ENCODE data around the gene DNAL4. TPM values are rescaled to one million over a fixed set of nuclear protein-coding genes. Genes with fewer than 3 reads are reported as not detected.

Gene DNAL4
- total and polyA plus RNA-seq, 10 of the 15 experiments (the other 5 are each of a cell fraction or from before 2014, with no cell fraction given), result 0.35 to 8.5 (median 6.3) TPM; not detected in 1

DNA sequence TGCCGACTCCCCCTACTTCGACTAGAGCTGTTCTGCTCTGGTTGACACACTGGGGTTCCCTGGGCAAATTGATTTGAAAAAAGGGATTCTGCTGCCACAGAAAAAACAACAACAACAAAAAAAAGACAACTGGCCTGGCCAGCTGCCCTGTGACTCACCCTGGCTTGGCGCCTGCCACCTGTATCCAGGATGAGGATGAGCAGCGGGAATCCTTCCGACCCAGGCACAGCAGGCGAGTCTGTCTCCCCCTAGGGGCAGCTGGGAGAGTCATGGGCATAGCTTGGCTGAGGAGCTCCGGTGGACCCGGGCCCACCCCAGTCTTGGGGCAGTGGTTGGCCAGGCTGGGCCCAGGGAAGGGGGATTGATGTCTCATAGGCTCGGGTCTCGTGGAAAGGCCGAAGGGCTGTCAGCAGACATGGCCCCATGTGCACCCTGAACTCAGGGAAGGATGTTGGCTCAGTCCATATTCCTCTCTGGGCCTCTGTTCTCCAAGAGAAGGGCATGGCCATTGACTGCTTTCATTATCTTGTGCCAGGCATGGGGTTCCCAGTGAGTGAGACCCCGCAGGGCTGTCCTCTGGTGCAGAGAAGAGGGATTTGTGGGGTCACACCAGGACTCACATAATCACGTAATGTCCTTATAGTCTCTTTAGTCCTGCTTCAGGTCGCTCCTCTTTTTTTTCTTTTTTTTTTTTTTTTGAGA lies 27.7 kb downstream of the DNAL4 start (continued):
- peak; percentile 70 to 86 (median 71) for TF ChIP-seq CTCF (IDR thresholded peaks at IDR 0.05 in 2 of 3, conservative IDR thresholded peaks at IDR 0.05 in 1 of 3; ENCODE audit: control insufficient read depth in 2 of 3, extremely low read depth in 1 of 3, insufficient read depth in 1 of 3, low read depth in 3 of 3, low read length in 3 of 3)

DNA sequence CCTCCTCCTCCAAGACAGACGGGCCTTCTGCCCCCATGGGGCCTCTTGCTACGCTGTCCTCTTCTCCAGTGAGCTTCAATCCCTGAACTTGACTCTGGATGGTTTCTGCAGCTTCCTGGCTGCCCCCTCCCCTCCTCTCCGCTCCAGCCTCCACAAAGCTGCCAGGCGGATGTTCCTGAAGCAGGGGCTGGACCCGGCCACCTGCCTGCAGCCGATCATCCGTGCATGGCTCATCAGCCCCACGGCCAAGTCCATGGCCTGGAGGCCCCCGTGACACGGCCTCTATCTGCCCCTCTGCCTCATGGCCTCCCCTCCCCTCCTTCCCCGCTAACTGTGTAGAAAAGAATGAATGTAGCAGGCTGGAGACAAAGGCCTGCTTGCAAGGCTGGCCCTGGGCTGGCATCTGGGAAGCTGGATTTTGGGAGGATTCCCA lies 31.4 kb downstream of the DNAL4 start:
- intact Hi-C loops (cut with micrococcal nuclease; ENCODE audit: unreplicated experiment), result loop anchor here (10.0 kb wide), 2 partner anchors 362 to 552 kb away; partner anchors contain the start of gene RPL3
- WGBS (ENCODE audit: insufficient coverage, insufficient replicate concordance, low lambda C conversion rate, missing lambda C conversion rate), result 76% methylated on average over 10 of the region's 11 CpGs
- RAD21 ChIA-PET (ENCODE audit: unreplicated experiment), result no interaction called here

More for the DNA sequence above, 31.4 kb downstream of the DNAL4 start:
- ATAC-seq, result no peak
- FAIRE-seq, result no peak
- in situ Hi-C loops (cut with MboI), result loop anchor here (10.0 kb wide), 1 partner anchor 362 kb away; no protein-coding TSS in a partner anchor
- H3K4me3 ChIP-seq, result no peak overlapping the region
- no peak overlapping the region for H3K9ac ChIP-seq (ENCODE audit: control insufficient read depth, insufficient read depth, low read length)
- H3K4me1 ChIP-seq (ENCODE audit: control insufficient read depth, insufficient read depth, low read length), result peaks cover 18% of the 10 kb centered on the region
- TF ChIP-seq, protein P1, sequence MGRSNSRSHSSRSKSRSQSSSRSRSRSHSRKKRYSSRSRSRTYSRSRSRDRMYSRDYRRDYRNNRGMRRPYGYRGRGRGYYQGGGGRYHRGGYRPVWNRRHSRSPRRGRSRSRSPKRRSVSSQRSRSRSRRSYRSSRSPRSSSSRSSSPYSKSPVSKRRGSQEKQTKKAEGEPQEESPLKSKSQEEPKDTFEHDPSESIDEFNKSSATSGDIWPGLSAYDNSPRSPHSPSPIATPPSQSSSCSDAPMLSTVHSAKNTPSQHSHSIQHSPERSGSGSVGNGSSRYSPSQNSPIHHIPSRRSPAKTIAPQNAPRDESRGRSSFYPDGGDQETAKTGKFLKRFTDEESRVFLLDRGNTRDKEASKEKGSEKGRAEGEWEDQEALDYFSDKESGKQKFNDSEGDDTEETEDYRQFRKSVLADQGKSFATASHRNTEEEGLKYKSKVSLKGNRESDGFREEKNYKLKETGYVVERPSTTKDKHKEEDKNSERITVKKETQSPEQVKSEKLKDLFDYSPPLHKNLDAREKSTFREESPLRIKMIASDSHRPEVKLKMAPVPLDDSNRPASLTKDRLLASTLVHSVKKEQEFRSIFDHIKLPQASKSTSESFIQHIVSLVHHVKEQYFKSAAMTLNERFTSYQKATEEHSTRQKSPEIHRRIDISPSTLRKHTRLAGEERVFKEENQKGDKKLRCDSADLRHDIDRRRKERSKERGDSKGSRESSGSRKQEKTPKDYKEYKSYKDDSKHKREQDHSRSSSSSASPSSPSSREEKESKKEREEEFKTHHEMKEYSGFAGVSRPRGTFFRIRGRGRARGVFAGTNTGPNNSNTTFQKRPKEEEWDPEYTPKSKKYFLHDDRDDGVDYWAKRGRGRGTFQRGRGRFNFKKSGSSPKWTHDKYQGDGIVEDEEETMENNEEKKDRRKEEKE (IDR thresholded peaks at IDR 0.05), result no peak
- TF ChIP-seq POLR2AphosphoS5 (IDR thresholded peaks at IDR 0.05; ENCODE audit: low read length), result no peak
- TF ChIP-seq ZNF24 (IDR thresholded peaks at IDR 0.05), result no peak
- TF ChIP-seq, protein P2, sequence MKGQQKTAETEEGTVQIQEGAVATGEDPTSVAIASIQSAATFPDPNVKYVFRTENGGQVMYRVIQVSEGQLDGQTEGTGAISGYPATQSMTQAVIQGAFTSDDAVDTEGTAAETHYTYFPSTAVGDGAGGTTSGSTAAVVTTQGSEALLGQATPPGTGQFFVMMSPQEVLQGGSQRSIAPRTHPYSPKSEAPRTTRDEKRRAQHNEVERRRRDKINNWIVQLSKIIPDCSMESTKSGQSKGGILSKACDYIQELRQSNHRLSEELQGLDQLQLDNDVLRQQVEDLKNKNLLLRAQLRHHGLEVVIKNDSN (IDR thresholded peaks at IDR 0.05; ENCODE audit: borderline replicate concordance, extremely low read length, insufficient read depth, low read depth, low read length), result no peak
- no peak for TF ChIP-seq PAX5 (IDR thresholded peaks at IDR 0.05; ENCODE audit: borderline replicate concordance, low read depth, low read length)
- TF ChIP-seq SPI1 (IDR thresholded peaks at IDR 0.05; ENCODE audit: borderline replicate concordance, insufficient read depth, low read depth, low read length), result no peak
- no peaks in the 10 kb centered on the region for H3K79me2 ChIP-seq (ENCODE audit: control insufficient read depth, insufficient read depth, low read length)
- no peak overlapping the region for H3K4me2 ChIP-seq (ENCODE audit: control insufficient read depth, insufficient read depth)
- H3K36me3 ChIP-seq (ENCODE audit: control insufficient read depth in 2 of 2, insufficient read depth in 2 of 2, low read length in 1 of 2), result no peaks in the 10 kb centered on the region
- no peak overlapping the region for H3K27ac ChIP-seq (ENCODE audit: control insufficient read depth, insufficient read depth)
- BruUV-seq (replicated peaks), result no TSS peak
- SMC1A ChIA-PET (ENCODE audit: uncharacterized antibody, unreplicated experiment), result interaction anchor here (1.1 kb wide), 1 partner anchor 40 kb away, joined by 3 read pairs; no protein-coding TSS in a partner anchor
- CTCF ChIA-PET, result interaction anchor here (2.2 kb wide), 1 partner anchor 30 kb away, joined by 6 read pairs; no protein-coding TSS in a partner anchor
- H3K27me3 ChIP-seq (replicated peaks in 1 of 2; ENCODE audit: control insufficient read depth in 2 of 2, insufficient read depth in 2 of 2, low read length in 1 of 2), result no peaks in the 10 kb centered on the region; a peak in 1 of 4 replicates
- no peaks in the 10 kb centered on the region for H4K20me1 ChIP-seq (ENCODE audit: control insufficient read depth, insufficient read depth)
- DNase-seq (ENCODE audit: low read depth, low spot score), result no peak
- POLR2A ChIA-PET, result no interaction called here
- H3K9me3 ChIP-seq (replicated peaks; ENCODE audit: control insufficient read depth, insufficient read depth, low read length), result no peaks in the 10 kb centered on the region
- H2AFZ ChIP-seq (ENCODE audit: control insufficient read depth, low read depth, low read length), result no peak overlapping the region
